GM21528 (cell line): ENCODE results near the gene CMAS.

Experiments
- ATAC-seq: cut with Tn5 transposase; IDR thresholded peaks from one replicate; pipeline ENCODE4 v1.9.1; 2021; ENCODE audit warnings: mild to moderate bottlenecking, moderate library complexity; ENCODE audit not compliant: unreplicated experiment, low FRiP score

The CMAS gene

DNA sequence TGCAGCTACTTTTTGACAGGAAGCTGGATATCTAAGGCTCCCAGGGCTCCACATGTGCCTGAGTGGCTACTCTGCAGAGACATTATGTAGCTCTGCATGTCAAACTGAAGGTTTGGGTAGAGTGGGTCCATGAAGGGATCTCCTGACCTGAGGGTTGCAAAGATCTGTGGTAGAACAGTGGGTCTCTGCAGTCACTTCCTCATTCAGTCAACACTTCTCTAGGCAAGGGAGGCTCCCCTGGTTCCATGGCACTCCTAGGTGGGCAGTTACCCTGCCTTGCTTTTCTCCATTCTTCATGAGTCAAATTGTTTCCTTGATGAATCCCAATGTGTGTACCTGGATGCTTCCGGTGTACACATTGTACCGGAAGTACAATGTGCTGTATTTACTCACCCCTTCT is 57.4 kb downstream of the CMAS start:
- ATAC-seq = no peak

DNA sequence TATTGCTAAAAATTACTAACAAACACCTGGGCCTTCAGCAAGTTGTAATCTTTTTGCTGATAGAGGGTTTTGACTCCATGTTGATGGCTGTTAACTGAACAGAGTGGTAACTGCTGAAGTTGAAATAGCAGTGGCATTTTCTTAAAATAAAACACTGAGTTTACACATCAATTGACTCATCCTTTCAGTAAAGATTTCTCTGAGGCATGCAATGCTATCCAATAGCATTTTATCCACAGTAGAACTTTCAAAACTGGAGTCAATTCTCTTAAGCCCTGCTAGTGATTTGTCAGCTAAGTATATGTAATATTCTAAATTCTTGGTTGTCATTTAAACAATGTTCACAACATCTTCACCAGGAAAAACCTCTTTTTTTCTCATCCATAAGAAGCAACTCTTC is 59.5 kb downstream of the CMAS start:
- ATAC-seq = no peak

- ATAC-seq = no peak
Observed at GRCh38 chr12:22110176-22110575, 64.2 kb downstream of the CMAS start.
